ENCODE data around the gene RTL1. TPM values are rescaled to one million over a fixed set of nuclear protein-coding genes. Genes with fewer than 3 reads are reported as not detected.

The RTL1 gene
- total and polyA plus RNA-seq, 2 of the 13 experiments (the other 11 are each of a cell fraction or from before 2014, with no cell fraction given), result not detected

DNA sequence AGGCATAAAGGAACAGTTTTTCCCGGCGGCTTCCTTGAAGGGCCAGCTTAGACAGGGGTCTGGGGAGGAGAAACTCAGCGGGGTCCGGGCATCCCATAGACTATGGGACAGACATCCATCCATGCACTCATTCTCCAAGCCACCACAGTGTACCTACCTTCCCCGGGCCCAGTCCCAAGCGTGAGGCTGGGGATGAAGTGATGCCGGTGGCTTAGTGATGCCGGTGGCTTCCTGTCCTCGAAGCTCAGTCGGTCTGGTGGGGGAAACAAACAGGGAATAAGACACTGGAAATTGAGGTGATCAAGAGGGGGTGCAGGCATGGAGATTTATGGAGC lies 421 bp downstream of the RTL1 start (continued):
- TF ChIP-seq, protein P1, sequence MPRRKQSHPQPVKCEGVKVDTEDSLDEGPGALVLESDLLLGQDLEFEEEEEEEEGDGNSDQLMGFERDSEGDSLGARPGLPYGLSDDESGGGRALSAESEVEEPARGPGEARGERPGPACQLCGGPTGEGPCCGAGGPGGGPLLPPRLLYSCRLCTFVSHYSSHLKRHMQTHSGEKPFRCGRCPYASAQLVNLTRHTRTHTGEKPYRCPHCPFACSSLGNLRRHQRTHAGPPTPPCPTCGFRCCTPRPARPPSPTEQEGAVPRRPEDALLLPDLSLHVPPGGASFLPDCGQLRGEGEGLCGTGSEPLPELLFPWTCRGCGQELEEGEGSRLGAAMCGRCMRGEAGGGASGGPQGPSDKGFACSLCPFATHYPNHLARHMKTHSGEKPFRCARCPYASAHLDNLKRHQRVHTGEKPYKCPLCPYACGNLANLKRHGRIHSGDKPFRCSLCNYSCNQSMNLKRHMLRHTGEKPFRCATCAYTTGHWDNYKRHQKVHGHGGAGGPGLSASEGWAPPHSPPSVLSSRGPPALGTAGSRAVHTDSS (CRISPR knock-in tag; conservative IDR thresholded peaks at IDR 0.05), result no peak

DNA sequence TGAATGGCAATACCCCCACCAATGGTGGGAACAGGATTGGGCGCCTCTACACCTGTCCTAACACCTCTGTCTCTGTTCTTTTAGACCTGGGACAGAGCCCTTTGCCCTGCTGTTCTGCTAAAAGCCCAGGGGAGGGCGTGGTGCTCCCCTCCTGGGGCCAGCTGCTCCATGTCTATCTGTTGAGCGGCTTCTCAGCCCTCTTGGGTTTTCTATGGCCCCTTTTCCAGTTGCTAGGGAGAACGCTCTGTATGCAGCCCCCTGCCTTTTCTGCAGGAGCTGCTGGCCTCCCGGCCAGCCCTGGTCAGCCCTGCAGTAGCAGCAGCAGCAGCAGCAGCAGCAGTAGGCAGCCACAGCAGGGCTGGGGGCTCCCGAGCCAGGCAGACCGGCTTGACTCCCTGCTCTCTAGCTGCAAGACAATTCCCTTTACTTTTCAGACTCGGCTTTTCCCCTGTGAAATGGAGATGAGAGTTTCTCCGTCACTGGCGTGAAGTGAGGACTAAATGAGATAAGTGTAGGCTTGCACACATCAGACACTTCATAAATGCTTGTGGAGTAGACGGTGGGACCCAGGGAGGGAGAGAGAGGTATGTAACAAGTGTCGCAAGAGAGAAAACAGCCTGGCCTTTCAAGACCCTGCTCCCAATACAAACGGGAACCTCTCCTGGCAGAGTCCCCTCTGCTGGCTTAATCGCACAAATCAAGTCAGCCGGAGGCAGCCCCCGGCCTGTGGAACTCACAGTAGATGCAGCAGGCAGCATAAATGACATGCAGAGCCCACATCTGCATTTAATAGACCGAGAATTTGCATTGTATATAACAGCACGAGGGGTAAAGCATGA lies 1.0 kb downstream of the RTL1 start:
- whole genome bisulfite sequencing (ENCODE audit: low lambda C conversion rate), result 9% methylated on average over 17 of the region's 18 CpGs
- Histone ChIP-seq H3K27ac (ENCODE audit: extremely low read length, insufficient read depth, low read length) (no peak overlapping the region), H2AFZ (ENCODE audit: low read length) (peak overlapping the region; percentile 48), H3K4me1 (ENCODE audit: insufficient read depth, low read length) (peaks cover 54% of the 10 kb centered on the region), H3K4me3 (replicated peaks in 1 of 3; ENCODE audit: insufficient read depth in 1 of 3, low read depth in 2 of 3, low read length in 3 of 3) (peak overlapping the region in 2 of 3 experiments; percentile 22 to 51; a peak in 3 of 6 replicates), H3K9me3 (ENCODE audit: low read length) (no peaks in the 10 kb centered on the region), H3K36me3 (replicated peaks in 1 of 2; ENCODE audit: control insufficient read depth in 1 of 2, insufficient read depth in 2 of 2, low read length in 2 of 2) (no peaks in the 10 kb centered on the region), H3K9ac (ENCODE audit: insufficient read depth, low read depth, low read length) (no peak overlapping the region), H4K20me1 (ENCODE audit: insufficient read depth, low read length) (no peaks in the 10 kb centered on the region), H3K79me2 (ENCODE audit: insufficient read depth, low read length) (no peaks in the 10 kb centered on the region), H3K4me2 (ENCODE audit: low read depth, low read length) (peak overlapping the region; percentile 69), H3K27me3 (ENCODE audit: control insufficient read depth in 1 of 2, insufficient read depth in 2 of 2, low read length in 2 of 2) (peaks cover 0 to 38% of the 10 kb centered on the region in 2 experiments; a peak in 3 of 5 replicates)
- in situ Hi-C loops (cut with HindIII; ENCODE audit: extremely low pct_ligation_motif_present, low pct_unique_long_range_greater_than_20kb), result loop anchor here (10.0 kb wide), 2 partner anchors 332 to 762 kb away; no protein-coding TSS in a partner anchor
- no TSS peak for BruUV-seq (replicated peaks)
- DNase-seq (ENCODE audit: low spot score), result peak; percentile 52
- ChIA-PET POLR2A (interaction anchor here (1.5 kb wide), 1 partner anchor 152 kb away, joined by 4 read pairs; no protein-coding TSS in a partner anchor), CTCF (ENCODE audit: low intra/inter-chr PET ratio, low total read pairs) (interaction anchor here (0.7 to 2.4 kb wide), 4 partner anchors 194 to 726 kb away, joined by 3 to 9 read pairs (median 3); no protein-coding TSS in a partner anchor)
- intact Hi-C loops (cut with micrococcal nuclease; ENCODE audit: unreplicated experiment), result loop anchor here (1.0 to 5.0 kb wide), 3 partner anchors 180 to 726 kb away; no protein-coding TSS in a partner anchor
- peak; percentile 4 for FAIRE-seq
- ATAC-seq, result peak; percentile 72
- TF ChIP-seq, protein P2, sequence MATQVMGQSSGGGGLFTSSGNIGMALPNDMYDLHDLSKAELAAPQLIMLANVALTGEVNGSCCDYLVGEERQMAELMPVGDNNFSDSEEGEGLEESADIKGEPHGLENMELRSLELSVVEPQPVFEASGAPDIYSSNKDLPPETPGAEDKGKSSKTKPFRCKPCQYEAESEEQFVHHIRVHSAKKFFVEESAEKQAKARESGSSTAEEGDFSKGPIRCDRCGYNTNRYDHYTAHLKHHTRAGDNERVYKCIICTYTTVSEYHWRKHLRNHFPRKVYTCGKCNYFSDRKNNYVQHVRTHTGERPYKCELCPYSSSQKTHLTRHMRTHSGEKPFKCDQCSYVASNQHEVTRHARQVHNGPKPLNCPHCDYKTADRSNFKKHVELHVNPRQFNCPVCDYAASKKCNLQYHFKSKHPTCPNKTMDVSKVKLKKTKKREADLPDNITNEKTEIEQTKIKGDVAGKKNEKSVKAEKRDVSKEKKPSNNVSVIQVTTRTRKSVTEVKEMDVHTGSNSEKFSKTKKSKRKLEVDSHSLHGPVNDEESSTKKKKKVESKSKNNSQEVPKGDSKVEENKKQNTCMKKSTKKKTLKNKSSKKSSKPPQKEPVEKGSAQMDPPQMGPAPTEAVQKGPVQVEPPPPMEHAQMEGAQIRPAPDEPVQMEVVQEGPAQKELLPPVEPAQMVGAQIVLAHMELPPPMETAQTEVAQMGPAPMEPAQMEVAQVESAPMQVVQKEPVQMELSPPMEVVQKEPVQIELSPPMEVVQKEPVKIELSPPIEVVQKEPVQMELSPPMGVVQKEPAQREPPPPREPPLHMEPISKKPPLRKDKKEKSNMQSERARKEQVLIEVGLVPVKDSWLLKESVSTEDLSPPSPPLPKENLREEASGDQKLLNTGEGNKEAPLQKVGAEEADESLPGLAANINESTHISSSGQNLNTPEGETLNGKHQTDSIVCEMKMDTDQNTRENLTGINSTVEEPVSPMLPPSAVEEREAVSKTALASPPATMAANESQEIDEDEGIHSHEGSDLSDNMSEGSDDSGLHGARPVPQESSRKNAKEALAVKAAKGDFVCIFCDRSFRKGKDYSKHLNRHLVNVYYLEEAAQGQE (IDR thresholded peaks at IDR 0.05; ENCODE audit: borderline replicate concordance in 1 of 2, low read depth in 1 of 2, low read length in 2 of 2), result peak in 1 of 2 experiments; percentile 24; a peak in 1 of 4 replicates
- TF ChIP-seq HDAC2 (CRISPR knock-in tag; IDR thresholded peaks at IDR 0.05) (0 out of 2 replicates have a peak, but pooled peaks have one; percentile 12), TBX2 (CRISPR knock-in tag; IDR thresholded peaks at IDR 0.05; ENCODE audit: borderline replicate concordance) (no peak)
- TF ChIP-seq, protein P3, sequence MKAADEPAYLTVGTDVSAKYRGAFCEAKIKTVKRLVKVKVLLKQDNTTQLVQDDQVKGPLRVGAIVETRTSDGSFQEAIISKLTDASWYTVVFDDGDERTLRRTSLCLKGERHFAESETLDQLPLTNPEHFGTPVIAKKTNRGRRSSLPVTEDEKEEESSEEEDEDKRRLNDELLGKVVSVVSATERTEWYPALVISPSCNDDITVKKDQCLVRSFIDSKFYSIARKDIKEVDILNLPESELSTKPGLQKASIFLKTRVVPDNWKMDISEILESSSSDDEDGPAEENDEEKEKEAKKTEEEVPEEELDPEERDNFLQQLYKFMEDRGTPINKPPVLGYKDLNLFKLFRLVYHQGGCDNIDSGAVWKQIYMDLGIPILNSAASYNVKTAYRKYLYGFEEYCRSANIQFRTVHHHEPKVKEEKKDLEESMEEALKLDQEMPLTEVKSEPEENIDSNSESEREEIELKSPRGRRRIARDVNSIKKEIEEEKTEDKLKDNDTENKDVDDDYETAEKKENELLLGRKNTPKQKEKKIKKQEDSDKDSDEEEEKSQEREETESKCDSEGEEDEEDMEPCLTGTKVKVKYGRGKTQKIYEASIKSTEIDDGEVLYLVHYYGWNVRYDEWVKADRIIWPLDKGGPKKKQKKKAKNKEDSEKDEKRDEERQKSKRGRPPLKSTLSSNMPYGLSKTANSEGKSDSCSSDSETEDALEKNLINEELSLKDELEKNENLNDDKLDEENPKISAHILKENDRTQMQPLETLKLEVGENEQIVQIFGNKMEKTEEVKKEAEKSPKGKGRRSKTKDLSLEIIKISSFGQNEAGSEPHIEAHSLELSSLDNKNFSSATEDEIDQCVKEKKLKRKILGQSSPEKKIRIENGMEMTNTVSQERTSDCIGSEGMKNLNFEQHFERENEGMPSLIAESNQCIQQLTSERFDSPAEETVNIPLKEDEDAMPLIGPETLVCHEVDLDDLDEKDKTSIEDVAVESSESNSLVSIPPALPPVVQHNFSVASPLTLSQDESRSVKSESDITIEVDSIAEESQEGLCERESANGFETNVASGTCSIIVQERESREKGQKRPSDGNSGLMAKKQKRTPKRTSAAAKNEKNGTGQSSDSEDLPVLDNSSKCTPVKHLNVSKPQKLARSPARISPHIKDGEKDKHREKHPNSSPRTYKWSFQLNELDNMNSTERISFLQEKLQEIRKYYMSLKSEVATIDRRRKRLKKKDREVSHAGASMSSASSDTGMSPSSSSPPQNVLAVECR (CRISPR knock-in tag; IDR thresholded peaks at IDR 0.05; ENCODE audit: borderline replicate concordance), result no peak
